ENCODE data around the gene DNAH1.

DNAH1 gene

GRCh38 chr3:52405066-52405465 lies 88.9 kb downstream of the DNAH1 start:
- no peak overlapping the region for H3K27ac ChIP-seq
- TF ChIP-seq CTCF (conservative IDR thresholded peaks at IDR 0.05), result no peak

GRCh38 chr3:52405601-52406110 lies 89.5 kb downstream of the DNAH1 start:
- H3K27ac ChIP-seq, result no peak overlapping the region
- TF ChIP-seq CTCF (conservative IDR thresholded peaks at IDR 0.05), result no peak

- TF ChIP-seq CTCF (conservative IDR thresholded peaks at IDR 0.05), result no peak
These were observed 90.1 kb downstream of the DNAH1 start for GRCh38 chr3:52406231-52406661.

GRCh38 chr3:52406791-52407510 lies 90.8 kb downstream of the DNAH1 start:
- no peak for TF ChIP-seq CTCF (conservative IDR thresholded peaks at IDR 0.05)
- no peak overlapping the region for H3K27ac ChIP-seq

More at GRCh38 chr3:52406231-52406661, 90.1 kb downstream of the DNAH1 start:
- no peak overlapping the region for H3K27ac ChIP-seq

- TF ChIP-seq CTCF (conservative IDR thresholded peaks at IDR 0.05), result no peak
- no peak overlapping the region for H3K27ac ChIP-seq
These were observed 91.7 kb downstream of the DNAH1 start for GRCh38 chr3:52407779-52408178.

GRCh38 chr3:52408466-52408865 lies 92.3 kb downstream of the DNAH1 start:
- TF ChIP-seq CTCF (conservative IDR thresholded peaks at IDR 0.05), result no peak
- H3K27ac ChIP-seq, result no peak overlapping the region

- TF ChIP-seq CTCF (conservative IDR thresholded peaks at IDR 0.05), result no peak
These were observed 99.7 kb downstream of the DNAH1 start for GRCh38 chr3:52415800-52416199.

More at GRCh38 chr3:52415800-52416199, 99.7 kb downstream of the DNAH1 start:
- no peak overlapping the region for H3K27ac ChIP-seq
